Activated T-helper 1 cell treated with anti-CD3 and anti-CD28 coated beads, Interleukin-12 subunit alpha, Interleukin-12 subunit beta, Interleukin-2, Interleukin-4 antibody, amounts not matched to agents 30 ng/mL and 10 ng/mL and 1 ng/mL, durations not matched to agents 14 hours and 24 hours and 36 hours (primary cell): ENCODE data around the gene PLPPR1. TPM values are rescaled to one million over a fixed set of nuclear protein-coding genes. Genes with fewer than 3 reads are reported as not detected.

ENCODE experiments used
- DNase-seq: peaks from one replicate; pipeline ENCODE4 v3.0.0; 2021; ENCODE audit warnings: low spot score
- H3K27ac Mint-ChIP-seq: one replicate; pipeline ENCODE4 v1.8.0; 2021; ENCODE audit warnings: mild to moderate bottlenecking, mixed read lengths
- H3K27me3 Mint-ChIP-seq: one replicate; pipeline ENCODE4 v1.8.0; 2022; ENCODE audit warnings: mild to moderate bottlenecking, moderate library complexity, mixed read lengths; ENCODE audit not compliant: insufficient read depth
- H3K36me3 Mint-ChIP-seq: one replicate; pipeline ENCODE4 v1.8.0; 2021; ENCODE audit warnings: low read depth, mixed read lengths
- H3K4me1 Mint-ChIP-seq: one replicate; pipeline ENCODE4 v1.8.0; 2021; ENCODE audit warnings: low read depth, mixed read lengths
- H3K4me3 Mint-ChIP-seq: one replicate; pipeline ENCODE4 v1.8.0; 2021; ENCODE audit warnings: mild to moderate bottlenecking, moderate library complexity, mixed read lengths
- H3K9me3 Mint-ChIP-seq: one replicate; pipeline ENCODE4 v1.8.0; 2021; ENCODE audit warnings: mixed read lengths
- intact Hi-C: fragments of 100-400 bp; cut with micrococcal nuclease; formaldehyde crosslinking; loops from one replicate; pipeline ENCODE4 v1.15.1; 2024
- total RNA-seq: library from RNA; stranded (reverse); gene quantifications from 2 replicates; pipeline ENCODE4 v1.2.3, GENCODE V29; 2022

Gene PLPPR1
- total RNA-seq, 1 donor from 2014 or later = not detected

- Mint-ChIP-seq H3K4me1 (no peaks in the 10 kb centered on the region), H3K4me3 (no peak overlapping the region), H3K27ac (no peak overlapping the region), H3K9me3 (no peaks in the 10 kb centered on the region), H3K36me3 (no peaks in the 10 kb centered on the region), H3K27me3 (no peaks in the 10 kb centered on the region)
- DNase-seq = no peak
- intact Hi-C loops = no loop called here
Measured at GRCh38 chr9:101062686-101063085, 34.2 kb downstream of the PLPPR1 start.

GRCh38 chr9:101063192-101063591 lies 34.7 kb downstream of the PLPPR1 start:
- DNase-seq = no peak
- H3K27me3 Mint-ChIP-seq = no peaks in the 10 kb centered on the region
- intact Hi-C loops = no loop called here
- H3K4me3 Mint-ChIP-seq = no peak overlapping the region
- H3K9me3 Mint-ChIP-seq = no peaks in the 10 kb centered on the region
- no peaks in the 10 kb centered on the region for H3K4me1 Mint-ChIP-seq
- H3K36me3 Mint-ChIP-seq = no peaks in the 10 kb centered on the region
- H3K27ac Mint-ChIP-seq = no peak overlapping the region

GRCh38 chr9:101064206-101064605 lies 35.7 kb downstream of the PLPPR1 start:
- H3K36me3 Mint-ChIP-seq = no peaks in the 10 kb centered on the region
- H3K4me3 Mint-ChIP-seq = no peak overlapping the region
- no peaks in the 10 kb centered on the region for H3K4me1 Mint-ChIP-seq
- intact Hi-C loops = no loop called here
- no peak for DNase-seq
- no peak overlapping the region for H3K27ac Mint-ChIP-seq
- no peaks in the 10 kb centered on the region for H3K27me3 Mint-ChIP-seq
- H3K9me3 Mint-ChIP-seq = no peaks in the 10 kb centered on the region

GRCh38 chr9:101065930-101066329 lies 37.4 kb downstream of the PLPPR1 start:
- Mint-ChIP-seq H3K27me3 (no peaks in the 10 kb centered on the region), H3K27ac (no peak overlapping the region), H3K9me3 (no peaks in the 10 kb centered on the region), H3K4me1 (no peaks in the 10 kb centered on the region), H3K36me3 (no peaks in the 10 kb centered on the region), H3K4me3 (no peak overlapping the region)
- intact Hi-C loops = no loop called here
- no peak for DNase-seq

- DNase-seq = no peak
- Mint-ChIP-seq H3K4me1 (no peaks in the 10 kb centered on the region), H3K4me3 (no peak overlapping the region), H3K36me3 (no peaks in the 10 kb centered on the region), H3K27me3 (peaks cover 3% of the 10 kb centered on the region), H3K27ac (no peak overlapping the region), H3K9me3 (no peaks in the 10 kb centered on the region)
- intact Hi-C loops = no loop called here
Measured at GRCh38 chr9:101068696-101069095, 40.2 kb downstream of the PLPPR1 start.

- intact Hi-C loops = no loop called here
- Mint-ChIP-seq H3K36me3 (no peaks in the 10 kb centered on the region), H3K27ac (no peak overlapping the region), H3K9me3 (no peaks in the 10 kb centered on the region), H3K4me3 (no peak overlapping the region), H3K27me3 (peaks cover 3% of the 10 kb centered on the region), H3K4me1 (no peaks in the 10 kb centered on the region)
- no peak for DNase-seq
Measured at GRCh38 chr9:101072259-101072658, 43.7 kb downstream of the PLPPR1 start.

- no peak for DNase-seq
- intact Hi-C loops = no loop called here
- Mint-ChIP-seq H3K4me3 (no peak overlapping the region), H3K27ac (no peak overlapping the region), H3K9me3 (no peaks in the 10 kb centered on the region), H3K36me3 (no peaks in the 10 kb centered on the region), H3K4me1 (no peaks in the 10 kb centered on the region), H3K27me3 (peaks cover 3% of the 10 kb centered on the region)
Measured at GRCh38 chr9:101073122-101073521, 44.6 kb downstream of the PLPPR1 start.

GRCh38 chr9:101081641-101082040 lies 53.1 kb downstream of the PLPPR1 start:
- no peak overlapping the region for H3K4me3 Mint-ChIP-seq
- no peak for DNase-seq
- peaks cover 4% of the 10 kb centered on the region for H3K9me3 Mint-ChIP-seq
- no peak overlapping the region for H3K27ac Mint-ChIP-seq
- intact Hi-C loops = no loop called here
- no peaks in the 10 kb centered on the region for H3K36me3 Mint-ChIP-seq
- H3K27me3 Mint-ChIP-seq = no peaks in the 10 kb centered on the region
- H3K4me1 Mint-ChIP-seq = no peaks in the 10 kb centered on the region

- DNase-seq = no peak
- Mint-ChIP-seq H3K27ac (no peak overlapping the region), H3K27me3 (no peaks in the 10 kb centered on the region), H3K36me3 (no peaks in the 10 kb centered on the region), H3K9me3 (peaks cover 4% of the 10 kb centered on the region), H3K4me1 (no peaks in the 10 kb centered on the region), H3K4me3 (no peak overlapping the region)
- intact Hi-C loops = no loop called here
Measured at GRCh38 chr9:101083448-101084202, 55.1 kb downstream of the PLPPR1 start.

- H3K36me3 Mint-ChIP-seq = no peaks in the 10 kb centered on the region
- intact Hi-C loops = no loop called here
- no peak for DNase-seq
- no peak overlapping the region for H3K4me3 Mint-ChIP-seq
- no peaks in the 10 kb centered on the region for H3K27me3 Mint-ChIP-seq
- H3K9me3 Mint-ChIP-seq = peaks cover 4% of the 10 kb centered on the region
- no peaks in the 10 kb centered on the region for H3K4me1 Mint-ChIP-seq
- H3K27ac Mint-ChIP-seq = no peak overlapping the region
Measured at GRCh38 chr9:101087426-101087825, 58.9 kb downstream of the PLPPR1 start.

- Mint-ChIP-seq H3K27me3 (no peaks in the 10 kb centered on the region), H3K4me1 (no peaks in the 10 kb centered on the region), H3K9me3 (no peaks in the 10 kb centered on the region), H3K4me3 (no peak overlapping the region), H3K27ac (no peak overlapping the region), H3K36me3 (no peaks in the 10 kb centered on the region)
- DNase-seq = no peak
- intact Hi-C loops = no loop called here
Measured at GRCh38 chr9:101092922-101093321, 64.4 kb downstream of the PLPPR1 start.

GRCh38 chr9:101093620-101094019 lies 65.1 kb downstream of the PLPPR1 start:
- Mint-ChIP-seq H3K27me3 (no peaks in the 10 kb centered on the region), H3K9me3 (no peaks in the 10 kb centered on the region), H3K36me3 (no peaks in the 10 kb centered on the region), H3K27ac (no peak overlapping the region), H3K4me1 (no peaks in the 10 kb centered on the region), H3K4me3 (no peak overlapping the region)
- DNase-seq = no peak
- intact Hi-C loops = no loop called here

GRCh38 chr9:101094686-101095085 lies 66.2 kb downstream of the PLPPR1 start:
- no peaks in the 10 kb centered on the region for H3K4me1 Mint-ChIP-seq
- H3K27me3 Mint-ChIP-seq = no peaks in the 10 kb centered on the region
- intact Hi-C loops = no loop called here
- H3K9me3 Mint-ChIP-seq = no peaks in the 10 kb centered on the region
- H3K4me3 Mint-ChIP-seq = no peak overlapping the region
- no peak for DNase-seq
- no peaks in the 10 kb centered on the region for H3K36me3 Mint-ChIP-seq
- H3K27ac Mint-ChIP-seq = no peak overlapping the region

GRCh38 chr9:101097210-101097609 lies 68.7 kb downstream of the PLPPR1 start:
- intact Hi-C loops = no loop called here
- Mint-ChIP-seq H3K4me3 (no peak overlapping the region), H3K27ac (no peak overlapping the region), H3K4me1 (no peaks in the 10 kb centered on the region), H3K9me3 (no peaks in the 10 kb centered on the region), H3K36me3 (no peaks in the 10 kb centered on the region), H3K27me3 (no peaks in the 10 kb centered on the region)
- DNase-seq = no peak
